ENCODE results near the gene CMTM6.
A peak's percentile ranks its signal among the peaks of the same experiment; 100 is the strongest.

The CMTM6 gene

DNA sequence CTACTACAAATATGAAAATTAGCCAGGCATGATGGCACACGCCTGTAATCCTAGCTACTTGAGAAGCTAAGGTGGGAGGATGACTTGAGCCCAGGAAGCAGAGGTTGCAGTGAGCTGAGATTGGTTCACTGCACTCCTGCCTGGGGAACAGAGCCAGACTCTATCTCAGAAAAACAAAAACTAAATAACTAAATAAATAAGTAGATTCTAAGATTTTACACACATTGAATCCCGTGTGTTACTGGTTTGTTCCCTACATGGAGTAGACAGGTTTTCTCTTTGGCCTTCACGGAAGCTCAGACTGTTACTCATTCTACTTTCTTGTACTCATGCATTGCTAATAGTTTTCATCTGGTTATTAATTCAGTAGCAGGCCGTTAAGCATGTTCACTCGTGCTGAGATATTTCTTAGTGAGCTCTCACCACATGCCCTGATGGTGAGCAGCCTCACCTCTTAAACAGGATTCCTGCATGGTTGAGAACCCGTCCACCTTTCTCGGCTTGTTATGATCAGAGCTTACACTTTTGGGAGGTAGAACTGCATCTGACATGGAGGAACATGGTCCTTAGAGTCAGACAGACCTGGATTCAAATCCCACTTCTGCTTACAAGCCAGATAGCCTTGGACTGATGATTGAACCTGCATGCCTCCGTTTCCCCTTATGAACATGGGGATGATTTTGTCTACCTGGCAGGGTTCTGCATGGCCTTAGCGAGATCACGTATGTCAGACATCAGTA is 61.9 kb downstream of the CMTM6 start:
- peak; percentile 32 for DNase-seq

DNA sequence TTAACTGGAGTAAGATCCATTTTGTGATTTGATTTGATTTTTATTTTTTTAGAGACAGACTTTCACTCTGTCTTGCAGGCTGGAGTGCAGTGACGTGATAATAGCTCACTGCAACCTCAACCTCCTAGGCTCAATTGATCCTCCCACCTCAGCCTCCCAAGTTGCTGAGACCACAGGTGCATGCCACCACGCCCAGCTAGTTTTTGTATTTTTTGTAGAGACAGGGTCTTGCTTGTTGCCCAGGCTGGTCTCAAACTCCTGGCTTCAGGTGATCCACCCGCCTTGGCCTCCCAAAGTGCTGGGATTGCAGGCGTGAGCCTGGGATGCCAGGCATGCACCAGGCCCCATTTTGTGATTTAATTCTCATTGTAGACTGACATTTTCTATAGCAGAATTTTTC is 63.2 kb downstream of the CMTM6 start:
- peak; percentile 52 for DNase-seq

DNA sequence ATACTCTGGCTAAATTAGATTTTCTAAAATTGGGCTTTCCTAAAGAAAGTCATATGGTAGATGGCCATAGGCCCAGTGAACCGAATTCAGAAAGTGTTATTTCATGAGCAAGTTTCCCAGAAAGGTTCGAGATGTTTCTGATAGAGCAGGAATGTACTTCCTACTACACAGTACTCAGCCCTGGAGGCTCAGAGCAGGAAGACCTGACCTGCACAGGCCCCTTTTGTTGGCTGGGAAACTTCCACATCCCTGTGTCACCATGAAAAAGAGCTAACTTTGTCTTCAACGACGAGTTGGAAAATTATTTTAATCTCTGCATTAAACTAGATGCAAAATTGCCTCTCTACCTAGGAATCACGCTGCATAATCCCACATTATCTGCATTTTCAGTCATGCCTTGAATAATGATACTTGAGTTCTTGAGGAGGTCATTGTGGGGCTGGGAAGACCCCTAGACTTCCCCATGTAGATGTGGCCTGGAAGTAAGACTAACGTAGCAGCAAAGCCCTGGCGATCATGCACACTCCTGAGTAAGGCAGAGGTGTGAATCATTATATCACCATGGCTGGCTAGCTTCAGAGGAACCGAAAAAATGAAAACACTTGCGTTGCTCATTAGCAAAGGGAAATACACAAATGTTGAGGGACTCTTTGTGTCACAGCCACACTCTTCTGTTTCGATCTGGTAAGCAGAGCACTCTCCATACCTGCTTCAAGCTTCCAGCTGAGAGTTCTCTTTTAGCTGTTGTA is 63.9 kb downstream of the CMTM6 start:
- peak; percentile 58 for DNase-seq

DNA sequence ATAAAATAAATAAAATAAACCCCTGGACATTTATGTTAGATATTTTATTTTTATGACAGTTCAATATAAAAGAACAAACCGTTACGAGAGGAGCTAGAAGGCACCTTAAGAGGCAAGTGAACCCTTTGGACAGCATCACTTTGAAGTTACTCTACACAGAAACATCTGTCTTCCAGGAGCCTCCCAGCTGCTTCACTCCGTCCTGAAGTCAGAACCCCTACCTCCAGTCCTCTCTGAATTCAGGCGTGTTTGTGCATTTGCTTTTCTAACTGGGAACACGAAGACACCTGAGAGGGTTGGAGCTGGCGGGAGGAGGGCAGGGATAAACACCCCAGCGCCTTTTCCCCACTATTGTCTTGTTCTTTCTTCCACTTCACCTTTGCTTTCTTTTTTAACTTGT is 64.8 kb downstream of the CMTM6 start:
- peak; percentile 40 for DNase-seq

DNA sequence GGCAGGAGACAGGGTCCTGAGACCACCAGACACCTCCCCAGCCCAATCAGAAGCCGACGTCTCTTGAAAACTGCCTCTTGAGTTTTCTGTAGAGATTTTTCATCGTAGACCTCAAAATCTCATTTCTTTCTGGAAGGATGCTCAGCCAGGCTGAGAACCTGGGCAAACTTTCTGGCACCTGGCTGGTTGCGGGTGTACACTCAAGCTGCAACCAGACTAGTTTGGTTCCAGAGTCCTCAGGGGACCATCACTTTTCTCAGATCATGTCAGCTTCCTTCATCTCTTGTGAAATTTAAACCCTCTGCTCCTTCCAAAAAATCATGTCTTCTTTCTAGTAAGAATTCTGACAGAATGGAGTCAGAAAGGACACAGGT is 65.8 kb downstream of the CMTM6 start:
- DNase-seq, result no peak

DNA sequence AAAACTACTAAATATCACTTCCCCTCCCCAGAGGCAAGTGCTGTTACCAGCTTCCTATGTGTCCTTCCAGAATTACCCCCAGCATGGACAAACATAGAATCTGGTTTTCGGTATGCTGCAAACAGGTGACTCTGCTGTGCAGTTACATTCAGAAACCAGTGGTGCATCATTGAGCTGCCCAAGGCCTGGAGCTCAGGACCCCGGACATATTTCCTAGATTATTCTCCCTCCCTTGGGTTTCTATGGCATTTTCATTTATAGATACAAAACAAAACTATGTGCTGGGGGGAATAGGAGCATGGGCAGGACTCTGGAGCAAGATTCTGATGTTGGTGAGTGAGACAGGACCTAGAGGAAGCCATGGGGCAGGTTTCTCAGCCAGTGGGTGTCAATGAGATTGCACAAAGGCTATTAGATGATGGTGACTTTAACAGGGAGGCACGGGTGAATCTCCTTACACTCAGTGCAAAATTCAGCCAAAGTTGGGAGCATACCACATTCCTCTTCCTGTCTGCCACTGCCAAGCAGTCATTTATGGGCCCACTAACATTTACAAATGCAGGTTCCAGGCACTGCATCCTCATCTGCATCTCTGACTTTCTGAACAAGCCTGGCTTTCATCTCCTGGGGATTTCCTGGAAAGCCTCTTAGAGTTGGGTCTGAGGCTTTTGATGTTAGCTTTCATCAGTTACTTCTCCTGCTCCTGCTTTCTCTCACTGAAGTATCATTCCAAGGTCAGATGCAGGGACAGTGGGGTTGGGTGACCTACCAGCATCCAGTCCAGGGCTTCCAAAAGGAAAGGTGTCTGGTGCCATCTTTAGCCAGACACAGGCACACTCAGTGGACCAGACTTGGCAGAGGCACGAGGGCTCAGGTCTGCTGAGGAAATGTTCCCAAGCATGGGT is 66.5 kb downstream of the CMTM6 start:
- DNase-seq, result peak; percentile 55

DNA sequence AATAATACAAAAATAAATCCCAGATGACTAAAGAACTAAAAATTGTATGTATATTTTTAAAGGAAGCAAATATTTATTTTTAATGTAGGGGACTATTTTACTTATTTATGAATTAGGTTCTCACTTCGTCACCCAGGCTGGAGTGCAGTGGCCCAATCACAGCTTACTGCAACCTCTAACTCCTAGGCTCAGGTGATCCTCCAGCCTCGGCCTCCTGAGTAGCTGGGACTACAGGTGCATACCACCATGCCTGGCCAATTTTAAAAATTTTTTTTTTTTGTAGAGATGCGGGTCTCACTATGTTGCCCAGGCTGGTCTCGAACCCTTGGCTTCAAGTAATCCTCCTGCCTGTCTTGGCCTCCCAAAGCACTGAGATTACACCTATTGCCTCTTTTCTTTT is 68.4 kb downstream of the CMTM6 start:
- no peak for DNase-seq

DNA sequence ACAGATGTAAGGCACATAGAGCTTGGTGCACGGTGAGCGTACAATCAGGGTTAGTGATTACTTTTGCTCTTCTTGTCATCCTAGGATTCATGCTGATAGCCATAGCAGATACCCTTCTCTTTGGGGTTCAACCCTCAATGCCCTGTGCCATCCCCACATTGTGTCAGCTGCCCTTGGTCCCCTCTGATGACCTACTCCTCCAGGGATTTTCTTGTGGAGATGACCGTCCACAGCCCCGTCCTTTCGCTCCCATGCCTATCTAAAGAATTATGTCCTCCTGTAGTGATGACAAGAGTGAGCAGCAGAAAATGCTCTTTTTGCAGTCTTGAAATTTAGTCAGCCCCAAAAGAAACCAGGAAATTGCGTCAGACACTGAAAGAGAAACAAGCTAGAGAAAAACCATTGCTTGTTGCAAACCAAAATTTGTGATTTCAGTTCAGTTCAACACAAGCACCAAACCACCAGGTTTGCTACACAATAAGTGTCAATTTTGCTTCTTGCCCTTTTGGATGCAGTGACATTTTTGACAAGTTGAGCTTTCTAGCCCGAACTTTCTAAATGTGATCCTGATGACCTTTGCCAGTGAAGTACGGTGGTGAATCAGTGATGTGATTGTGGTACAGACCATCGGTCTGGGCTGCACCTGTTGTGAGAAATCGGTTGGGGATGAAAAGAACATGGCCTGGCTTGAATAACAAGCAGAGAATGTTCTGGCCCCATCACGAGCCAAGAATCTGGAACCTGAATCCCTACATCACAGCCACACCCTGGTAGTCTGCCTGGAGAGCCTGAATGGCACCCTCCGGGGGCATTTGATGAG is 69.7 kb downstream of the CMTM6 start:
- DNase-seq, result peak; percentile 73

DNA sequence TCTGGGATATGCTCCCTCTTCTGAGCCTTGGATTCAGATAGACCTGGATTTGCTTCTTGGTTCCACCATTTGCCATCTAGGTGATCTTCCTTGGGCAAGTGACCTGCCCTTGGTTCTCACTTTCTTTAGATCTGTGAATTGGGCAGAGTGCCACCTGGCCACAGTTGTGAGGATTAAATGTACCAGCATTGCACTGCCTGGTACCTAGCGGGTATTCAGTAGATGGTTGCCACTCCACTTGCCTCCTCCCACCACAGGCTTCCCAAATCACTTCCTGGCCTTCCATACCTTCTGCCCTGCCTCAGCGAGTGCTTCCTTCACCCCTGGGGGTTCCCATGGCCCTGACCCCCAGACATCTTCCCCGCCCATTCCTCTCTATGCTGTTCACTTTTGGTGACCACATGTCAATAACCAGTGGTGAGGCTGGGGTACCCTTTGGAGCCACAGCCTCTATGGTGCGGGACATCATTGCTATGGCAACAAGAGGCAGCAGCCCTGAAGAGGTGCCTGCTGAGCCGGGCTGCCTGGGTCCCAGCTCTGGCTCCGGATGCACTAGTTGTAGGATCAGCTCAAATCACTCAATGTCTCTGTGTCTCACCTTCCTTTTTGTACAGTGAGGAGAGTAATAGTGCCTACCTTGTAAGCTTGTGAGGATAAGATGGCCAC is 70.5 kb downstream of the CMTM6 start:
- DNase-seq, result peak; percentile 64

DNA sequence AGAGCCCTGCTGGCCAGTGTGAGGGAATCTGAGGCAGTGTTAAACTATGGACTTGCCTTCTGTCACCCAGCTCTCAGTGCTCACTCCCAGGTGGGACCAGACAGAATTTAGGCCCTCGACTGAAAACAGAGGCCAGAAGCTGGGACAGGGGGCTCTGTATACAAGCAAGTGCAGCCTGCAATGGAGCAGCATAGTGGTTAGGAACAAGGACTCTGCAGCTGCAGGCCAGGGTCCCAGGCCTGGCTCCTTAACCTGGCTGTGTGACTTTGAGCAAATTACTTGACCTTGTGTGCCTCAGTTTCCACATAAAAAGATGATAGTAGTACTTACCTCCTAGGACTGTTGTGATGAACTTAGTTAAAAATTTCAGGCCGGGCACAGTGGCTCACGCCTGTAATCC is 71.2 kb downstream of the CMTM6 start:
- no peak for DNase-seq

All from activated CD8-positive, alpha-beta memory T cell treated with anti-CD3 and anti-CD28 coated beads for 24 hours (primary cell).